Lung microvascular endothelial cell (primary cell): Measurements from ENCODE around the gene TBC1D24. TPM values are rescaled to one million over a fixed set of nuclear protein-coding genes. Genes with fewer than 3 reads are reported as not detected.

Experiments
- DNase-seq, 2 donors: peaks; one replicate each; pipeline versions ENCODE4 v3.0.0 to v3.0.0-alpha.2; 2010; ENCODE audit warnings: low read depth in 2 of 2
- total RNA-seq: library from RNA; depleted of rRNA; stranded (reverse); fragments of >200 nt; gene quantifications from 2 replicates; pipeline ENCODE4 v1.2.1, GENCODE V29; 2014

Gene TBC1D24
- total RNA-seq, 1 donor from 2014 or later, result 6.3 TPM

DNA sequence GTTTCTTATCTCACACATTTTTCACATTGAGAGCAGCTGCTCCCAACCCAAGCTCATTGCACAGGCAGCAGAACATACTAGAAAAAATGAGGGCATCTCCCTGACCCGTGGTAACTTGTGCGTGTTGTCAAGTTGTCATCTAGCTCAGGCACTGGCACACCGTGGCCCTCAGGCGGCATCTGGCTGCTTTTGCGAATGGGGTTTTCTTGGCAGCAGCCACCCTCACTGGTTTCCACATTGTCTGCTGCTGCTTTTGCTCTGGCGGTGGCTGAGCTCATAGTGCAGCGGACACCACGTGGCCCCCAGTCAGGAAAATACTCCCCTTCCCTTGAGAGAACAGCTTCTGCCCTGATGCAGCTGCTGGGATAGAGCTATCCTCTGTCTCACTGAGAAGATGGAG lies 24.4 kb upstream of the TBC1D24 start:
- DNase-seq, result no peak

DNA sequence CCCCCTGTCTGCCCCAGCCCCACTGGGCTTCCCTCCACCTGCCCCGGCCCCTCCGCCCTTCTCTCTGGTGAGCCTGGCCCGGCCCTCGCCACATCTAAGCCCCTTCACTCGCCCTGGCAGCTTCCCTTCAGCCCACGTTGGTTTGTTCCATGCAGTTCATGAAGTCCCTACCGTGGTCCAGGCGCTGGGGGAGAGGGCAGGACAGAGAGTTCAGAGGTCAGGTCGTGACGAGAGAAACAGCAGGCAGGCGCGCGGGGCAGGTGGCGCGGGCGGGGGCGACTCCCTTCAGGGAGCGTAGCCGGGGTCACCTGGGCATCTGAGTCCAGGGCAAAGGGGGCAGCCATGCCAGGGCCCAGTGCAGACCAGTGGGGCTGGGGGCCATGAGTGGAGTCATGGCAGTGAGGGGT lies 23.9 kb upstream of the TBC1D24 start:
- no peak for DNase-seq

DNA sequence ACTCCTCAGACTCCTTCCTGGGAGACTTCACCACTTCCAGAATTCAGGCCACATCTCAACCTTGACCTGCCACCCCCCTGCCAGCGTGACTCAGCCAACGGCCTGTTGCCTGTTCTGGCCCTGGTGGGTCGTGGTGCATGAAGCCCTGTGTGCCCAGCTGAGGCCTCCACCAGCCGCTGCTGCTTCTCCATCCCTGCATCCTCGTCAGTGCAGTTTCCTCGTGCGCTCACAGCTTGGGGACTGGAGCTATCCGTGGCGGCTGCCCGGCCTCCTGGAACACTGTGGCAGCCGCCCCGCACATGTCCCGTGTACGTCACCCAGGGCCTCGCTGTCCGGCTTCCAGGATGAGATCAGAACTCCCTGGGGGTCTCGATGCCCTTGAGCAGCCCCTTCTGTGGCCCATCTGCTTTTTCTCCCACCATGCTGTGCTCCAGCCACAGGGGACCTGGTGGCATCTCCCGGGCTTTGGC lies 23.0 kb upstream of the TBC1D24 start:
- no peak for DNase-seq

GRCh38 chr16:2452650-2453049 lies 22.3 kb upstream of the TBC1D24 start:
- no peak for DNase-seq

DNA sequence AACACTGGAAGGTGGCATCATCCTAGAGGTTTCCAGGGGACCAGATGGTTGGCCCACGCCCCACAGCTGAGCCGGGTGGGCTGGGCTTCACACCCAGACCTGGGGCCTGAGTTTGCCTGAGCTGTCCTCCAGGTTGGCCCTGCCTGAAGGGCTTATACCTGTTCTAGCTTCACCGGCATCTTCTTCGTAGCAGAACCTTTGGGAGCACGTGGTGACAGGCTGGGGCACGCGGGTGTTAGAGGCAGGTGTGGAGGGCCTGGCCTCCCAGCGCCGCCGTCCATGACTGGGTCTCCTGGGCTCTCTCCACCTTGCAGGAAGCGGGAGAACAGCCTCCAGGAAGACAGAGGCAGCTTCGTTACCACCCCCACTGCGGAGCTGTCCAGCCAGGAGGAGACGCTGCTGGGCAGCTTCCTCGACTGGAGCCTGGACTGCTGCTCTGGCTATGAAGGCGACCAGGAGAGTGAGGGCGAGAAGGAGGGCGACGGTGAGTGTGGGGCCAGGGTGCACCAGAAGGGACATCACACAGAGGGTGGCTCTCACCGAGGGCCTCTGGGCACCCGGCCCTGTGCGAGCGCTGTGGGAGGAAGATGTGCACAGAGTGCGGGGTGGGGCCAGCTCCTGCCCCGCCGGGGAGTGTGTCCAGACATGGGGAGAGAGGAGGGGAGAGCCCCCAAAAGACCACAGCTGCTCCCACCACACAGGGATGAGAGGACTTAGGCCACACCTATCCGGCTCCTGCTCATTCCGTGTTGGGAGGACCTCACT lies 19.7 kb upstream of the TBC1D24 start:
- no peak for DNase-seq

DNA sequence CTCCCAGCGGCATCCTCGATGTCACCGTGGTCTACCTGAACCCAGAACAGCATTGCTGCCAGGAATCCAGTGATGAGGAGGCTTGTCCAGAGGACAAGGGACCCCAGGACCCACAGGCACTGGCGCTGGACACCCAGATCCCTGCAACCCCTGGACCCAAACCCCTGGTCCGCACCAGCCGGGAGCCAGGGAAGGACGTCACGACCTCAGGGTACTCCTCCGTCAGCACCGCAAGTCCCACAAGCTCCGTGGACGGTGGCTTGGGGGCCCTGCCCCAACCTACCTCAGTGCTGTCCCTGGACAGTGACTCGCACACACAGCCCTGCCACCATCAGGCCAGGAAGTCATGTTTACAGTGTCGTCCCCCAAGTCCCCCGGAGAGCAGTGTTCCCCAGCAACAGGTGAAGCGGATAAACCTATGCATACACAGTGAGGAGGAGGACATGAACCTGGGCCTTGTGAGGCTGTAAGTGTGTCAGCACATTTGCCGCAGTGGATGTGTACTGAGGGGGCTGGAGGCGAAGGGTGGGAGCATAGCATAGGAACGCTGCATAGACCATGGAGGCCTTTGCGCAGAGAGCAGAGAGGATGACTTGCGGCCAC lies 18.3 kb upstream of the TBC1D24 start:
- DNase-seq, result no peak

DNA sequence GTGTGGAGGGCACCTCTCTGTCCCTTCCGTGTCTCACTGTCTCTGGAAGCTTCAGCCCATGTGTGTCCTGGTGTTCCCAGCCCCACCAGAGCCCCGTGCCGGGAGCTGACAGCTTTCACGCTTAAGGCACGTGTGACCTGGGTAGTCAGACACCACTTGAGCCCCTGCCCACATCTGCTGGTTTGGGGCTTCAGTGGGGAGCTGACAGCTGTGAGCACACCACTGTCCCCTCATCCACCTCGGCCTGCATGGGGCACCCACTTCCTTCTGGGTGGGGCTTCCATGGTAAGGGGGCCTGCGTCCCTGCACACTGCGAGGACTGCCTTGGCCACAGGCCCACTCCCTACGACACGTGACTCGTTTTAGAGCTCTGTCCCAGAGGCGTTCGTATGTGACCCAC lies 17.7 kb upstream of the TBC1D24 start:
- DNase-seq, result no peak

- DNase-seq, result no peak
Measured at GRCh38 chr16:2457946-2458345, 17.0 kb upstream of the TBC1D24 start.

DNA sequence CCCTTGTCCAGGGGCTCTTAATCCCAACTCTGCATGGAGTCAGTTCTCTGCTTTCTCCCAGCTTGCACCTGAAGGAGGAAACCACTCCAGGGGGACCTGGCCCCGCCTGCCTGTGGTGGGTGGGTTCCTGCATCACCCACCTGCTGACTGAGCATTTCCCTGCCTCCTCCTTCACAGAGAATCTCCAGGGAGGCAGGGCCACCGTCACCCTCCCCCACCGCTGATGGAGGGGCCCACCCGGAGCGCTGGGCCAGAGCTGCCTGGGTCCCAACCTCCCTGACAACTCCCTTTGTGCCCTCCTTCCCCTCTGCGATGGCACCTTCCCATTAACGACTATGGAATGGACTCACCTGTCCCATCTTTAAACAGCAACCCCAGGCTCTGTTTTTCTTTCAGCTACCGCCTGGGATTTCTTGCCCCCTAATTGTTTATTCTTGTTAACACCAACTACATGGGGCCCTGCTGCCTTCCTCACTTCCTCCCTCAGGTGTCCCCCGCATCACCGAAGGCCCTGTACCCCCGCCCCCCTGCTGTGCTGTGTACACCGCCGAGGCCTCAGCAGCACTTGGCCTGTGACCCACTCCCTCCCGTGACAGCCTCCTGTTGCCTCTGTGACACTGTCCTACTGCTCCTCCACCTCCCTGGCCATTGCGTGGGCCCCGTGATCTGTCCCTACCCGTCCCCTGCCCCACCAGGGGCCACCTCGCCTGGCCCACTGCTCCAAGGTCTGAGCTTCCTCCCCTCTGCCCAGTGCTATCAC lies 15.9 kb upstream of the TBC1D24 start:
- DNase-seq, result no peak

- peak; percentile 91 to 92 for DNase-seq
Measured at GRCh38 chr16:2459647-2460390, 15.1 kb upstream of the TBC1D24 start, which contains the start of gene TEDC2. Gene TEDC2 (plus strand): TSS chr16:2460109. CDS start chr16:2460145, 36 bp downstream.

GRCh38 chr16:2460391-2460713 lies 14.6 kb upstream of the TBC1D24 start:
- DNase-seq, result no peak

GRCh38 chr16:2460916-2461315 lies 14.0 kb upstream of the TBC1D24 start:
- DNase-seq, result no peak

- no peak for DNase-seq
Measured at GRCh38 chr16:2462031-2462866, 12.7 kb upstream of the TBC1D24 start.

- no peak for DNase-seq
Measured at GRCh38 chr16:2464333-2464732, 10.6 kb upstream of the TBC1D24 start.

- no peak for DNase-seq
Measured at GRCh38 chr16:2465653-2466415, 9.1 kb upstream of the TBC1D24 start.

DNA sequence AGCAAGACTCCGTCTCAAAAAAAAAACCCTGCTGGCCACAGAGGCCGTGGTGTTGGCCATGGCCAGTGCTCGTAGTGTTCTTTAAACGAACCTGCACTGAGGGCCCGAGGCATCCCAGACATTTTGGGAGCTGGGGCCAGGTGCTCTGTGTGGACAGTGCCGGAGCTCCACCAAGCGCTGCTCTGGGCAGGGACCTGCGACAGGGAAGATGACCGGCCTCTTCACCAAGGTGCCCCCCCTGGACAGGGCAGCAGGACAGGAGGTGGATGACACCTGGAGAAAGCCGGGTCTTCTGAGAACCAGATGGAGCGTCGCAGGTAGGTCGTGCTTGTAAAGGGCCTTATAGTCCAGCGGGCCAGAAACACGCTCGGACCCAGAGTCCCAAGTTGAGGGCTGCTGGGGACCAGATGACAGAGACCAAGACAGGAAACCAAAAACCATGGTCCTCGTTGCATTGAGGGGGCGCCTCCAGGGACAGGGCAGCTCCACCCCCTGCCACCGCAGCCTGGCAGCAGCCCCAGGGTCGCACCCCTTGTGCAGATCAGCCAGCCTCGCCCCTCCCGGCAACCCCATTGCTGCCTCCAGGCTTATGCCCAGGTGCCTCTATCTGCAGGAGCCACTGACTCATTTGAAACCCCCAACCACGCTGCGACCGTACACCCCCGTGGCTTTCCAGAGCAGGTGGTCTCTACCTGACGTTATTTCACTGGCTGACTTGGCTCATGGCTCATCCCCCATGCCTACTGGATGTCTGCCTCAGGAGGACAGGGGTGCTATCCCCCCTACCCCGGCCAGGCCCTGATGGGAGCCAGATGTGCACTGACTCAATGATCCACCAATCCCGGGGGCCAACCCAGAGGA lies 8.0 kb upstream of the TBC1D24 start:
- no peak for DNase-seq

DNA sequence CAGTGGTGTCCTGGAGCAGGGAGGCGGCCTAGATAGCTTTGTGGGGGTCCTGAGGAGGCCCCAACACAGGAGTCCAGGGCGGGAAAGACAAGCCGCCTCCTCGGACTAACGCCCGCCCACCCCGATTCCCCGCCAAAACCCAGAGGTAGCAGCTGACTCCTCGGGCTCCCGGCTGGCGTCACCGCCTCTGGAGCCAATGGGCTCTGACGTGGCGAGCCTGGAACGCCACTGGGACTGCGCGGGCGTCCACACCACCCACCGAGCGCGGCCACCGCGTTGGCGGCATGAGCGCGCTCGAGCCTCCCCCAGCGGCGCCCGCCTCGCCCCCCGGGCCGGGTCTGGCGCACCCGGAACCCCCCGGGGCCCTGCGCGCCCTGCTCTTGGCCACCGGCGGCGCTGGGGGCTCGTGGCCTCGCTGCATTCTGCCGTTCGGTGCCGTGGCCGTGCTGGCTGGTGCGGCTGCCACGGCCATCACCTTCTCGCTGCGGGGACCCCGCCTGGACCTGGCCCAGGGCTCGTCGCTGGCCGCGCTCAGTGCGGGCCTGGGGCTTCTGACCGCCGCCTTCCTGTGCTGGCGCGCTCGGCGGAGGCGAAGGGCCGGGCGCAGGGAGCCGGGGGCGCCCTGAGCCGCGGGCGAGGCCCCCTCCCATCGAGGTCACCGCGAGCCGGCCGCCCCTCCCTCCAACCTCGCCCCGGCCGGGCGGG lies 7.2 kb upstream of the TBC1D24 start:
- DNase-seq, result peak; percentile 48 to 66

- DNase-seq, result peak in 1 of 2 donors; percentile 24
Measured at GRCh38 chr16:2468233-2468724, 6.6 kb upstream of the TBC1D24 start.
